Activated naive CD8-positive, alpha-beta T cell treated with anti-CD3 and anti-CD28 coated beads, Interleukin-2, amount 10 ng/mL, durations not matched to agents 7 days and 5 days (primary cell): Measurements from ENCODE around the gene ULBP3. TPM values are rescaled to one million over a fixed set of nuclear protein-coding genes. Genes with fewer than 3 reads are reported as not detected.
"Not testable (repeated sequence)": the region's sequence is repeated elsewhere in the genome, so short reads cannot be mapped to it uniquely, and the experiment has no call there.

Experiments used
- ATAC-seq: fragments of 150-1000 bp; cut with Tn5 transposase; one replicate; pipeline ENCODE4 v1.10.0; 2021; ENCODE audit warnings: low read depth, moderate library complexity
- POLR2A ChIA-PET: fragments of 350-600 bp; sonication (Branson Sonifier 250); formaldehyde crosslinking; loops from one replicate; lab custom pipeline; 2021; ENCODE audit warnings: antibody characterized with exemption; lab: Charles Lee
- DNase-seq: peaks from one replicate; pipeline ENCODE4 v3.0.0; 2021
- H3K27ac Mint-ChIP-seq: one replicate; pipeline ENCODE4 v1.8.0; 2022; ENCODE audit warnings: mild to moderate bottlenecking, mixed read lengths
- H3K27me3 Mint-ChIP-seq: one replicate; pipeline ENCODE4 v1.8.0; 2022; ENCODE audit warnings: mild to moderate bottlenecking, moderate library complexity, mixed read lengths
- H3K36me3 Mint-ChIP-seq: one replicate; pipeline ENCODE4 v1.8.0; 2021; ENCODE audit warnings: mild to moderate bottlenecking, mixed read lengths
- H3K4me1 Mint-ChIP-seq: one replicate; pipeline ENCODE4 v1.8.0; 2021; ENCODE audit warnings: mixed read lengths
- H3K4me3 Mint-ChIP-seq: one replicate; pipeline ENCODE4 v1.8.0; 2022; ENCODE audit warnings: mild to moderate bottlenecking, moderate library complexity, mixed read lengths
- H3K9me3 Mint-ChIP-seq: one replicate; pipeline ENCODE4 v1.8.0; 2021; ENCODE audit warnings: mixed read lengths
- total RNA-seq, 2 experiments: library from RNA; stranded (reverse); gene quantifications; one replicate each; pipeline ENCODE4 v1.2.3, GENCODE V29; 2021

Gene ULBP3
- total RNA-seq, 2 experiments from 2014 or later, result 0.94 to 1.6 TPM

GRCh38 chr6:150069706-150070105, 785 bp upstream of the ULBP3 start:
- POLR2A ChIA-PET, result no interaction called here
- Mint-ChIP-seq H3K36me3 (no peaks in the 10 kb centered on the region), H3K27ac (no peak overlapping the region), H3K27me3 (peaks cover 21% of the 10 kb centered on the region), H3K4me1 (peaks cover 13% of the 10 kb centered on the region), H3K4me3 (no peak overlapping the region), H3K9me3 (no peaks in the 10 kb centered on the region)
- ATAC-seq (no peak), DNase-seq (no peak)

GRCh38 chr6:150068151-150068550, 770 bp downstream of the ULBP3 start:
- H3K27ac Mint-ChIP-seq, result no peak overlapping the region
- POLR2A ChIA-PET, result no interaction called here
- peaks cover 10% of the 10 kb centered on the region for H3K27me3 Mint-ChIP-seq
- no peak for ATAC-seq
- no peaks in the 10 kb centered on the region for H3K9me3 Mint-ChIP-seq
- DNase-seq, result no peak
- H3K4me1 Mint-ChIP-seq, result peaks cover 13% of the 10 kb centered on the region
- H3K36me3 Mint-ChIP-seq, result no peaks in the 10 kb centered on the region
- H3K4me3 Mint-ChIP-seq, result peak overlapping the region; percentile 84

DNA sequence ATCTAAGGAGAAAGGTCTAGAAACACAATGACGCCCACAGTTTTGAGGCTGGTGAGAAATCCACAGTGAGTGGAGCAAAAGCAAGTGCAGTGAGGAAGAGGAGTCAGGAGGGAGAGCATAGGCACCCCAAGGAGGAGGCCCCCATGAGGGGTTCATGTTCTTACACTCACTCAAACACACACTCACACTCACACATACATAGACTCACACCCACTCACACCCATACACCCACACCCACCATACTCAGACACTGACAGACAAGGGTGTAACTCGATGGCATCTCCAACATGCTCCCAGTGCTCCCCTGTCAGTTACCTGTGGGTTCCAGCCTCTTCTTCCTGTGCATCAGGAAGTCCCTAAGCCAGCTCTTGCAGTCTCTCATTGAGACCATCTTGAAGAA, 3.8 kb downstream of the ULBP3 start:
- POLR2A ChIA-PET, result no interaction called here
- H3K27me3 Mint-ChIP-seq, result peaks cover 9% of the 10 kb centered on the region
- no peak for ATAC-seq
- no peak overlapping the region for H3K4me3 Mint-ChIP-seq
- H3K27ac Mint-ChIP-seq, result no peak overlapping the region
- no peak for DNase-seq
- no peaks in the 10 kb centered on the region for H3K36me3 Mint-ChIP-seq
- no peaks in the 10 kb centered on the region for H3K9me3 Mint-ChIP-seq
- H3K4me1 Mint-ChIP-seq, result peaks cover 10% of the 10 kb centered on the region

GRCh38 chr6:150063640-150064039, 5.3 kb downstream of the ULBP3 start:
- ATAC-seq (no peak), DNase-seq (no peak)
- POLR2A ChIA-PET, result no interaction called here
- H3K36me3 Mint-ChIP-seq, result no peaks in the 10 kb centered on the region
- H3K4me1 Mint-ChIP-seq, result peaks cover 14% of the 10 kb centered on the region
- no peak overlapping the region for H3K27ac Mint-ChIP-seq
- H3K9me3 Mint-ChIP-seq, result no peaks in the 10 kb centered on the region
- peaks cover 14% of the 10 kb centered on the region for H3K27me3 Mint-ChIP-seq
- H3K4me3 Mint-ChIP-seq, result no peak overlapping the region

GRCh38 chr6:150059973-150060372, 8.9 kb downstream of the ULBP3 start:
- peaks cover 11% of the 10 kb centered on the region for H3K4me1 Mint-ChIP-seq
- DNase-seq (peak; percentile 44), ATAC-seq (peak; percentile 95)
- H3K27ac Mint-ChIP-seq, result peak overlapping the region; percentile 21
- peaks cover 23% of the 10 kb centered on the region for H3K27me3 Mint-ChIP-seq
- peak overlapping the region; percentile 16 for H3K4me3 Mint-ChIP-seq
- H3K36me3 Mint-ChIP-seq, H3K9me3 Mint-ChIP-seq, POLR2A ChIA-PET: not testable (repeated sequence)

DNA sequence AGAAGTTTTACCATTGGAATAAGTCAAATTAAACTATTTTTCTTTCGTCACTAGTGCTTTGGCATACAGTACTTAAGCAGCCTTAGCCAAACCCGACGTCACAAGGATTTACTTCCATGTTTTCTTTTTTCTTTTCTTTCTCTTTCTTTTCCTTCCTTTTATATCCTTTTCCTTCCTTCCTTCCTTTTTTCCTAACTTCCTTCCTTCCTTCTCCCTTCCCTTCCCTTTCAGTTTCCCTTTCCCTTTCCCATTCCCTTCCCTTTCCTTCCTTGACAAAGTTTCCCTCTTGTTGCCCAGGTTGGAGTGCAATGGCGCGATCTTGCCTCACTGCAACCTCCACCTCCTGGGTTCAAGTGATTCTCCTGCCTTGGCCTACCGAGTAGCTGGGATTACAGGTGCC, 9.9 kb downstream of the ULBP3 start:
- POLR2A ChIA-PET, result no interaction called here
- H3K9me3 Mint-ChIP-seq, result no peaks in the 10 kb centered on the region
- DNase-seq, result no peak
- no peak overlapping the region for H3K4me3 Mint-ChIP-seq
- H3K4me1 Mint-ChIP-seq, result peaks cover 11% of the 10 kb centered on the region
- ATAC-seq, result no peak
- no peaks in the 10 kb centered on the region for H3K36me3 Mint-ChIP-seq
- H3K27me3 Mint-ChIP-seq, result peaks cover 33% of the 10 kb centered on the region
- no peak overlapping the region for H3K27ac Mint-ChIP-seq

- Mint-ChIP-seq H3K4me1 (peaks cover 11% of the 10 kb centered on the region), H3K27me3 (peaks cover 37% of the 10 kb centered on the region), H3K9me3 (no peaks in the 10 kb centered on the region), H3K4me3 (no peak overlapping the region), H3K36me3 (no peaks in the 10 kb centered on the region), H3K27ac (no peak overlapping the region)
- ATAC-seq (no peak), DNase-seq (no peak)
- POLR2A ChIA-PET, result no interaction called here
Measured at GRCh38 chr6:150058231-150058792, 10.6 kb downstream of the ULBP3 start.

DNA sequence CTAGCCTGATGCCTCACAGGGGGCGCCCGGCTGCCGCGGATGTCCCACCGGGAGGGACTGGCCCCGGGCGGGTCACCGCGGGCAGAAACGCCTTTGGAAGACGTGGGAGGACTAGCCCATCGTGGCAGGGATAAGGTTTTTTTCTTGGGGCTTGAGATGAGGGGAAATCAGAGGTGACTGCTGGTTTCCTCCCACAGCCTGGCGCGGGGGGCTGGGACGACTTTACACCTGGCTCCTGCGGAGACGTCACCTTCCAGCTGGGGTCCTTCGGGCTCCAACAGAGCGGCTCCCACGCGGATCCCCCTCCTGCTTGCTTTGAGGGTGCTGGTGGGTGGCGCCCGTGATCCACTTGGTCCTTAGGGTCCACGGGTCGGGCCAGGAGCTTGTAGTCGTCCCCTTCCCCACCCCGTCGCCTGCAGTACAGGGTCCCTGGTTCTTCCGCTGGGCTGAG, 11.4 kb downstream of the ULBP3 start:
- Mint-ChIP-seq H3K9me3 (no peaks in the 10 kb centered on the region), H3K4me1 (peaks cover 11% of the 10 kb centered on the region), H3K27me3 (peaks cover 45% of the 10 kb centered on the region), H3K4me3 (no peak overlapping the region), H3K27ac (no peak overlapping the region), H3K36me3 (no peaks in the 10 kb centered on the region)
- DNase-seq (no peak), ATAC-seq (no peak)
- POLR2A ChIA-PET, result no interaction called here

DNA sequence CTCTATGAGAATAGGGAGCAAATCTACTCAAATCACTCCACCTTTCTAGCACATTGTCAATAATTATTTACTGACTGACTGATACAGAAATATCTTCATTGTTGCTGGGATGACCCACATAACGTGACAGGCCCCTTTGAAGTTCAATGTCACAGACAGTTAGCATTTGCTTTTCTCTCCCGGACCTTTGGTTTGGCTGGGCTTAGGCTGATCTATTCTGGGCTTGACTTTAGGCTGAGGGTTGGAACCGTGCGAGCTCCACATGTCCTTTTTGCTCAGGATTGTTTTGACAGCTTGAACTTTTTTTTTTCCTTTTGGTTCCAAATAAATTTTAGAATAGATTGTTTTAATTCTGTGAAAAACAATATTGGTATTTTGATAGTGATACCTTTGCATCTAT, 12.0 kb downstream of the ULBP3 start:
- no peak for ATAC-seq
- peaks cover 11% of the 10 kb centered on the region for H3K4me1 Mint-ChIP-seq

DNA sequence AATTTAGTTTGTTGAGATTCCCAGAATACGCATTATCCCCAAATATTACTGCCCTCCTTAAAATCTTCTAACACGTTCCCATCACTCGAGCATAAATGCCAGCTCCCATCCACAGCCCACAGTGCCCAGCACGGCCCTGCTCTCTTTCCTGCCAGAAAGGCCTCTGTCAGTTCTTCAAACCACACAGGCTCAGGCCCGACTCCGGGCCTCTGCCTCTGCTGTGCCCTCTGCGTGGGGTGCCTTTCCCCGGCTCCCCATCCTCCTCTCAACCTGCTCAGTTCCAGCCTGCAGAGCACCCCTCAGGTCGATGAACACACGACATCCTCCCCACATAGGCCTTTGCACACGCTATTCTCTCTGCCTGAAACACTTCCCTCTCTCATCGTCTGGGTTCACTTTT, 12.8 kb downstream of the ULBP3 start:
- H3K9me3 Mint-ChIP-seq, result no peaks in the 10 kb centered on the region
- peaks cover 49% of the 10 kb centered on the region for H3K27me3 Mint-ChIP-seq

More for the DNA sequence above, 12.0 kb downstream of the ULBP3 start:
- H3K9me3 Mint-ChIP-seq, result no peaks in the 10 kb centered on the region
- H3K4me3 Mint-ChIP-seq, result no peak overlapping the region
- no peak for DNase-seq
- H3K36me3 Mint-ChIP-seq, result no peaks in the 10 kb centered on the region
- H3K27me3 Mint-ChIP-seq, result peaks cover 49% of the 10 kb centered on the region
- POLR2A ChIA-PET, result no interaction called here
- no peak overlapping the region for H3K27ac Mint-ChIP-seq

GRCh38 chr6:150055131-150055530, 13.8 kb downstream of the ULBP3 start:
- ATAC-seq, result no peak
- H3K36me3 Mint-ChIP-seq, result no peaks in the 10 kb centered on the region
- POLR2A ChIA-PET, result no interaction called here
- no peak overlapping the region for H3K27ac Mint-ChIP-seq
- peaks cover 55% of the 10 kb centered on the region for H3K27me3 Mint-ChIP-seq
- no peak for DNase-seq
- H3K4me1 Mint-ChIP-seq, result peaks cover 10% of the 10 kb centered on the region
- H3K9me3 Mint-ChIP-seq, result no peaks in the 10 kb centered on the region
- no peak overlapping the region for H3K4me3 Mint-ChIP-seq

More for the DNA sequence above, 12.8 kb downstream of the ULBP3 start:
- no peak for DNase-seq
- Mint-ChIP-seq H3K27ac (no peak overlapping the region), H3K36me3 (no peaks in the 10 kb centered on the region), H3K4me3 (no peak overlapping the region), H3K4me1 (peaks cover 11% of the 10 kb centered on the region)
- POLR2A ChIA-PET, result no interaction called here
- ATAC-seq, result no peak

DNA sequence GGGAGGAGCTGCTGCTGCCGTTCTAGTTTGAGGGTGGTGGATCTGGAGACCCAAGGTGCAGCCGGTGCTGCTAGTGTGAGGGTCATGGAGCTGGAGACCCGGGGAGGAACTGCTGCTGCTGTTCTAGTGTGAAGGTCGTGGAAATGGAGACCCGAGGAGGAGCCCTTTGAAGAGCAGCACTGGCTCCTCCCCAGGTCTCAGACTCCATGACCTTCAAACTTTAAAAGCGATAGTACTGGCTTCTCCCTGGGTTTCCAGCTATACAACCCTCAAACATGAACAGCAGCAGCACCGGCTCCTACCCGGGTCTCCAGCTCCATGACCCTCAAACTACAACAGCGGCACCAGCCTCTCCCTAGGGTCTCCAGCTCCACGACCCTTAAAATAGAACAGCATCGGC, 15.5 kb downstream of the ULBP3 start:
- no peak for ATAC-seq
- no peaks in the 10 kb centered on the region for H3K9me3 Mint-ChIP-seq

GRCh38 chr6:150050846-150051245, 18.1 kb downstream of the ULBP3 start:
- DNase-seq, result no peak
- Mint-ChIP-seq H3K27ac (no peak overlapping the region), H3K9me3 (no peaks in the 10 kb centered on the region), H3K4me1 (peaks cover 7% of the 10 kb centered on the region), H3K27me3 (peaks cover 52% of the 10 kb centered on the region), H3K36me3 (no peaks in the 10 kb centered on the region), H3K4me3 (no peak overlapping the region)
- ATAC-seq, result no peak
- POLR2A ChIA-PET, result no interaction called here

More for the DNA sequence above, 15.5 kb downstream of the ULBP3 start:
- Mint-ChIP-seq H3K27me3 (peaks cover 52% of the 10 kb centered on the region), H3K27ac (no peak overlapping the region), H3K4me1 (peaks cover 2% of the 10 kb centered on the region), H3K4me3 (no peak overlapping the region), H3K36me3 (no peaks in the 10 kb centered on the region)
- POLR2A ChIA-PET, result no interaction called here
- DNase-seq, result no peak

DNA sequence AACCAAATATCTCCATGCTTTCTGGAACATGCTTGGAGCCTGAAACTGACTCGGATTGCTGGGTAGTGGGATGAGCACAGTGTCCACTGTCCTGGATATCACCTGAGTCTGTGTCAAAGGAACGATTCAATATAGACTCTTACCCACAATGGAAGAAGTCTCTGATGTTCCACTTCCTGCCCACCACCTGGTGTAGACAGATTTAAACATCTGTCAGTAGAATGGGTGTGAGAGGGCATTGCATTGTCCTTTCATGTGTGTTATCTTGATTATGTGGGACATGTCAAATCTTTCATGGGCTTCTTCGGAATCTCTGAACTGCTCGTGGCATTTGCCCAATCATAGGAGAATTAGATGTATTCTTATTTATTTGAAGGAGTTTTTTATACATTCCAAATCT, 20.8 kb downstream of the ULBP3 start:
- H3K36me3 Mint-ChIP-seq, result no peaks in the 10 kb centered on the region
- peaks cover 7% of the 10 kb centered on the region for H3K4me1 Mint-ChIP-seq
- H3K4me3 Mint-ChIP-seq, result no peak overlapping the region
- ATAC-seq, result no peak
- POLR2A ChIA-PET, result no interaction called here
- no peak for DNase-seq
- peaks cover 32% of the 10 kb centered on the region for H3K27me3 Mint-ChIP-seq
- H3K27ac Mint-ChIP-seq, result no peak overlapping the region
- no peaks in the 10 kb centered on the region for H3K9me3 Mint-ChIP-seq
